IPS-18a (cell line): ENCODE results near the gene EDC3.
"Not testable (repeated sequence)": the region's sequence is repeated elsewhere in the genome, so short reads cannot be mapped to it uniquely, and the experiment has no call there.

Experiments used
- H3K27ac ChIP-seq: one replicate; pipeline ENCODE4 v1.5.1; 2013; ENCODE audit warnings: low read length
- H3K27me3 ChIP-seq: one replicate; pipeline ENCODE4 v1.6.1; 2013; ENCODE audit warnings: mild to moderate bottlenecking, low read length; ENCODE audit not compliant: control insufficient read depth, insufficient read depth
- H3K36me3 ChIP-seq: one replicate; pipeline ENCODE4 v1.6.1; 2013; ENCODE audit warnings: low read depth, low read length; ENCODE audit not compliant: control insufficient read depth
- H3K4me1 ChIP-seq: one replicate; pipeline ENCODE4 v1.6.1; 2013; ENCODE audit warnings: low read depth, low read length; ENCODE audit not compliant: control insufficient read depth
- H3K4me3 ChIP-seq: one replicate; pipeline ENCODE4 v1.5.1; 2013; ENCODE audit warnings: low read length
- H3K9ac ChIP-seq: one replicate; pipeline ENCODE4 v1.6.1; 2013; ENCODE audit warnings: mild to moderate bottlenecking, low read length, moderate library complexity
- H3K9me3 ChIP-seq: one replicate; pipeline ENCODE4 v1.6.1; 2013; ENCODE audit warnings: low read depth, low read length; ENCODE audit not compliant: control insufficient read depth

Gene EDC3

GRCh38 chr15:74663303-74664027, 32.4 kb downstream of the EDC3 start:
- Histone ChIP-seq H3K9ac (no peak overlapping the region), H3K27ac (no peak overlapping the region), H3K4me1 (no peaks in the 10 kb centered on the region), H3K36me3 (peaks cover 4% of the 10 kb centered on the region), H3K9me3 (no peaks in the 10 kb centered on the region), H3K27me3 (no peaks in the 10 kb centered on the region), H3K4me3 (no peak overlapping the region)

DNA sequence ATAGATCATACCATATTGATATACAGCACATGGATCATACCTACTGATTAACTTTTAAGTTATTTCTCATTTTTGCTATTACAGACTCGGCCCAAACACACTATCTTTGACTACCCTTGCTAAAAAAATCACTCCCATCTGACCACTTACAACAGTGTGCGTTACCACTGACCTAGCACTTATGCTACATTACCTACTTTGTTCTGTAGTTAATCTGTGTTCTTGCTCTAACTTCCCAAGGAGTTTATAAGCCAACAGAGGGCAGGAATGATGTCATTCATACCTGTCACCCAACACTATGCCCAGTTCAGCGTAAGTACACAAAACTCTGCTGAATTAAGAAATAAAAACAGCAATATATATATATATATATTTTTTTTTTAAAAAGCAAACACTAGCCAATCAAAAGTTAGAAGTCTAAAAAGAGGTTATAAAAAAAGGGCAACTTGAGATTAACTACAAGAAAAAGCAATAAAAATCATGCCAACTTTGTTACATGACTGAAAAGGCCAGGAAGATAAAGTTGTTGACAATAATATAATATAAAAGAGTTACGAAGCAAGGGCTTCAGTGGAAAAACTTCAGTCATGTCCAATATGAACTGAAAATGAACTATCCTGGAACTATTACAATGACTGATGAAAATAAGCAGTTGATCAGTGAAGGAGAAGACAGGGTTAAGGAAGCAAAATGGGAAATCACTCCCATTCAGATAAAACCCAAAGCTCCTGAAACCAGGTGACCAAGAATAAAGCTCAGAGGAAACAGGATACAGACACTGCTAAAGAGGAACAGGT, 33.6 kb downstream of the EDC3 start:
- no peaks in the 10 kb centered on the region for H3K36me3 ChIP-seq
- no peak overlapping the region for H3K9ac ChIP-seq
- H3K4me3 ChIP-seq = no peak overlapping the region
- H3K4me1 ChIP-seq = no peaks in the 10 kb centered on the region
- no peaks in the 10 kb centered on the region for H3K9me3 ChIP-seq
- H3K27ac ChIP-seq = no peak overlapping the region
- no peaks in the 10 kb centered on the region for H3K27me3 ChIP-seq

GRCh38 chr15:74661280-74661679, 34.5 kb downstream of the EDC3 start:
- H3K9me3 ChIP-seq, H3K27ac ChIP-seq, H3K36me3 ChIP-seq, H3K4me3 ChIP-seq, H3K9ac ChIP-seq, H3K27me3 ChIP-seq, H3K4me1 ChIP-seq: not testable (repeated sequence)

DNA sequence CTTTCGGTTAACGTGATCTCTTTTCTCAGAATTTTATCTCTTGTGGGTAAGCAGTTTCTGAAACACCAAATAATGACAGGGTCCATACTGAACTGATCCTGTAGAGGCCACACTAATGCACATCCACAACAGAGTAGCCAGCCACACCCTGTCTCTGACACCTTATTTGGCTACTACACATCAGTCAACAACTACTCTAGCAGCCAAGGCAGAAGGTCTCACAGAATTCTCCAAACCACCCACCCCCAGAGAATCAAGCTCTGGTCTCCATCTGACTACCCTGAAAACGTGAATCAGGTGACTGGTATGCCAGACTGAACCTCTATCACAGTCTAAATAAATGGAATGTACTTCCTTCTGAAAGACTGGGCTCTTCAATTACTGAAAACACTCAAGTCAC, 38.0 kb downstream of the EDC3 start:
- no peak overlapping the region for H3K9ac ChIP-seq
- H3K4me3 ChIP-seq = no peak overlapping the region
- no peaks in the 10 kb centered on the region for H3K4me1 ChIP-seq
- H3K36me3 ChIP-seq = peaks cover 6% of the 10 kb centered on the region
- H3K27me3 ChIP-seq = no peaks in the 10 kb centered on the region
- no peak overlapping the region for H3K27ac ChIP-seq
- H3K9me3 ChIP-seq = no peaks in the 10 kb centered on the region

DNA sequence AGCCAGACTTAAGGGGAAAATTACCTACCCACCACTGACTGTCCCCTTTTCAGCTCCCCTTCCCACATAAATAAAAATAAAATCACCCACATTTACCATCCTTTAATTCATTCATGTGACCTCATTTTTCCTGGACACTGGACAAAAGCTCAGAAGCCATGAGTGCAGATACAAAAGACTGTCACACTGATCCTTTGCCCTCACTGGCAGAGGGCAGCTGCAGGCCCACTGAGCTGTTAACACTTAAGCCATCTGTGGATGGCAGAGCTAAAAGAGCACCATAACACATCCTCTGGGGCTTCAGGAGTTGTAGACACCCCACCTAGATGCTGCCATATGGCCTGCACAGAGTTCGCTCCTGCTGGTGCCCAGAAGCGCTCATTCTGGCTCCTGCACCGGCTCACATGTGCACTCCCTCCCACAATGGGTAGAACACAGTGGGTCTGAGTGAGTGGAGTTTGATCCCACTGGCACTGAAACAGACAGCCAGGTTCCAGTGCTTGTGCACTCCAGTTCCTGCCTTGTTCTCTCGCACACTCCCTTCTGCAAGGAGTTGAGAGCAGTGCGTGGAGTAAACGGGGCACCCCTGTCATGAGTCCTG, 38.8 kb downstream of the EDC3 start:
- Histone ChIP-seq H3K4me1 (no peaks in the 10 kb centered on the region), H3K9me3 (no peaks in the 10 kb centered on the region), H3K27ac (no peak overlapping the region), H3K27me3 (no peaks in the 10 kb centered on the region), H3K36me3 (peaks cover 6% of the 10 kb centered on the region), H3K9ac (no peak overlapping the region), H3K4me3 (no peak overlapping the region)

DNA sequence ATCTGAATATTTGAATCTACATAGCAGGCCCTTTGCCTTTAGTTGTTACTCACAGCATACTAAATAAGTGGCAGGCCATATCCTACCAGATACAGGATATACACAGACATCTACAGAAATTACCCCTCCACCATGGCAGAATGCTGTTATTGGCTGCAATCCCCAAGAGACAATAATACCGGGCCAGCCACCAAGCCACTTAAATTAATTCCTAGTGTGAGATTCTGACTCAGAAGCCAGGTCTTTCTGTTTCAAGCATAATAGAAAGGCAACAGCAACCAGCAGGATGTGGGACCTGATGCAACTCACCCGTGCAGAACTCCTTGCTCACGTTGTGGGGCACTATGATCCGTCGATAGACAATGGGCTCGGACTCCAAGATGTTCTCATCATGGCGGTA, 40.4 kb downstream of the EDC3 start:
- Histone ChIP-seq H3K9ac (no peak overlapping the region), H3K27me3 (no peaks in the 10 kb centered on the region), H3K9me3 (no peaks in the 10 kb centered on the region), H3K27ac (no peak overlapping the region), H3K4me1 (no peaks in the 10 kb centered on the region), H3K36me3 (peaks cover 10% of the 10 kb centered on the region), H3K4me3 (no peak overlapping the region)

GRCh38 chr15:74653426-74654102, 42.3 kb downstream of the EDC3 start:
- Histone ChIP-seq H3K27me3 (no peaks in the 10 kb centered on the region), H3K4me1 (no peaks in the 10 kb centered on the region), H3K9ac (no peak overlapping the region), H3K4me3 (no peak overlapping the region), H3K9me3 (no peaks in the 10 kb centered on the region), H3K36me3 (peaks cover 10% of the 10 kb centered on the region), H3K27ac (no peak overlapping the region)

DNA sequence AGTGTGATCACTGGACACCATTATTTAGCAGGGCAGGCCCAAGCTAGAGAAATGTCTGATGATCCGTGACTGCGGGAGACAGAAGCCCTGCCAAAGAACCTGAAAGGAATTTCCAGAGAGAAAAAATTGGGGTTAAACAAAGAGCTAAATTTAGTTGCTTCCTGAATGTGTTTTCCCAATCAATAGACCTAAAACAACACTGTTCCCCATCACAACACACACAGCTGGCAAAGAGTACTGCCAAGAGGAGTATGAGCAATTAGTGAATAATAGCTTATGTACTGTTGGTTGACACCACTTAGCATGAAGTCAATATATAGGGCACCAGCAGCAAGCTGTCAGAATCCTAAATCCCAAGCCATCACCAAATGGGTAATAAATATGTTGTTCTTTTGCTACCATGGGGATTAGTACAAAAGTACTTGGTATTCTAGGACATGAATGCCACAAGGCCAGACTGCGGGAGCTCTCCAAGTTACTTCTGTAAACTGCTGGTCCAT, 44.5 kb downstream of the EDC3 start:
- H3K36me3 ChIP-seq = peaks cover 10% of the 10 kb centered on the region
- no peaks in the 10 kb centered on the region for H3K9me3 ChIP-seq
- H3K27ac ChIP-seq = no peak overlapping the region
- H3K27me3 ChIP-seq = no peaks in the 10 kb centered on the region
- H3K4me3 ChIP-seq = no peak overlapping the region
- H3K9ac ChIP-seq = no peak overlapping the region
- no peaks in the 10 kb centered on the region for H3K4me1 ChIP-seq

DNA sequence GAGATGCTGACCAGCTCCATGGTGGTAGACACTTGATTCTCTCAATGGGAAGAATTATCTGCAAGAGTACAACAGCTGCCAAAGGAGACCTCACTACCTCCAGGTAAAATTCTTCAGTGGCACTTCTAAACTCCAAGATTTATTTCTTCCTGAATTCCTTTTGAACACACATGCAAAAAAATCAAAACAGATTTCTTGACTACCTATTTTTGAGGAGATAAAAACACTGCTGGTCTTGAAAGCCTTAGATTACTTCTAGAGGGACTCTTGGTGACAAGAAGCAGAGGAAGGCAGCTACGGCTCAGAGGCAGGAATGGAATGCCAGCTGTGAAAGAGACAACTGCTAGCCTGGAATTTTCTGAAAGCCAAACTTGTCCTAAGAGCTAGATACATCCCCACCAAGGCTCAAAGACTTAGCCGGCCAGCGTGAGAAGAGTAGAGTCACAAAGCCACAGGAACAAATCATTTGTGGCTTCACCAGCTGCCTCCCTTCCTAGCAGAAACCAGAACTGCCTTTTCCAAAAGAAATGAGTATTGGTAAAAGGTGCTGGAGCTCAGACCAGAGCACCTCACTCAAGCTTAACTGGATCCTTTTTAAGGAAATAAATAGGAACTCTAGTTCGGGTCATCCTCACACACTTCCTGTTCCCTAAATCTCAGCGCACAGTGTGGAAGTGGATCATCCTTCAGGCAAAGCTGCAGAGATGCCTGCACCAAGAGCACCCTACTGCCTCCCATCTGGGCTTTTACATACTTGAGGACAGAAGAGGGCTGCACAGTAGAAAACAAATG, 47.6 kb downstream of the EDC3 start:
- peaks cover 7% of the 10 kb centered on the region for H3K36me3 ChIP-seq
- H3K4me3 ChIP-seq = no peak overlapping the region
- H3K4me1 ChIP-seq = peaks cover 6% of the 10 kb centered on the region
- H3K27me3 ChIP-seq = no peaks in the 10 kb centered on the region
- H3K9me3 ChIP-seq = no peaks in the 10 kb centered on the region
- no peak overlapping the region for H3K9ac ChIP-seq
- H3K27ac ChIP-seq = no peak overlapping the region

- Histone ChIP-seq H3K4me1 (peaks cover 17% of the 10 kb centered on the region), H3K27ac (no peak overlapping the region), H3K27me3 (no peaks in the 10 kb centered on the region), H3K4me3 (no peak overlapping the region), H3K9me3 (no peaks in the 10 kb centered on the region), H3K36me3 (peaks cover 7% of the 10 kb centered on the region), H3K9ac (no peak overlapping the region)
Measured at GRCh38 chr15:74646480-74646879, 49.3 kb downstream of the EDC3 start.
